ENCODE measurements around the gene GDI1.
A peak's percentile ranks its signal among the peaks of the same experiment; 100 is the strongest.
"Not testable (repeated sequence)": the region's sequence is repeated elsewhere in the genome, so short reads cannot be mapped to it uniquely, and the experiment has no call there.

Gene GDI1

GRCh38 chrX:154436983-154437752 is at the start of gene GDI1:
GDI1 (plus strand) TSS chrX:154437154; CDS start chrX:154437255, 101 bp downstream.
- DNase-seq: peak; percentile 55

GRCh38 chrX:154388094-154388493 is 48.9 kb upstream of the GDI1 start:
- DNase-seq: not testable (repeated sequence)

DNA sequence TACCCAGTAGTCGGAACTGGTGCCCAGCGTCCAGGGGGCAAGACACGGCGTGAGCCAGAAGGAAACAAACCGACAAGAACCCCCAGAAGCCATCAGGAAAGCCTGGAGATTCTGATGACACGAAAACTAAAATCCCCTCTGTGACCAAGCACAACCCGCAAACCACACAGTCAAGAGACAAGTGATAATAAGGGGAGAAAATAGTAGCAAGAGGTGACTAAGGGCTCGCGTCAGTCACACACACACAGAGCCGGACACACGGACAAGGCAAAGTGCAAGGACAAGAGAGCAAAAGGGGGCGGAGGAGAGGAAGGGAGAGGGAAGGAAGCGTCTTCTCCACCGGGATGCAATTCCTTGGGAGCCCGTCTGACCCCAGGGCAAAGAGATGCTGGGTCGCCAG is 48.3 kb upstream of the GDI1 start:
- not testable (repeated sequence) for DNase-seq

DNA sequence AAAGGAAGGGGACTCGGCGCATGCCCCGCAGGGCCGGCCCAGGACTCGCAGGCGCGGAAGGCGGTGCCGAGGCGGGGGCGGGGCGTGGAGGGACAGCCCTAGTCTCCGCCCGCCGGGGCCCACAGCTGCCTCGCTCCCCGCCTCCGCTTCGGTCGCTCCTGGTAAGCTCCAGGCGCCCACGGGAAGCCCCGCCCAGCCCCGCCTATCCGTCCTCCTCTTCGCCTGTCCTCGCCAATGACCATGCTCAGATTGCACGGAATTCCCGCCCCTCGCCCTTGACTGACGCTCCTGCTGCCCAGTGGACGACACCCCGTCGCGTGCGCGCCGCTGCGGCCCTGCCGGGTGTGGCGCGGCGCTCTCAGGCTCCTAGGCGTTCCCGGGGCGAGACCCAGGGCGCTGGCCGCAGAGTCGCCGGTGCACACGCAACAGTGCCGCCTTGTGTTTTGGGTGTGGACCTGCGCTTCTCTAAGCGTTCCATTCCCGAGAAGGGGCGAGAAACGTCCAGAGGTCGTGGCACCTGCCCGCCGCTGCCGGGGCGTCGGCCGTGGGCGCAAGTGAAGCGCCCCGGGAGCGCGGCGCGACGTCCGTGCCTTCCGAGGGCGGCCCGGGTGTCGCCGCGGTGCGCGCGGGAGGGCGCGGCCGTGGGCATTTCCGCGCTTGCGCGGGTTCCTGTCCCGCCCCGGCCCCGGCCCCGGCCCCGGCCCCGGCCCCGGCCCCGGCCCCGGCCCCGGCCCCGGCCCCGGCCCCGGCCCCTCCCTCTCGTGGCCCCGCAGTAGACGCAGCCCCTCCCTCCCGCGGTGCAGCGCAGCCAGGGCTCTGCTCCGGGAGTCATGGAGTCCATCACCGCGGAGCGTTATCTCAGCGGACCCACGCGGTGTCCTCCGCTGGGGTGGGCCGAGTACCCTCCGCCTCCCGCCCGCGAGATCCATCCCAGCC is 46.9 kb upstream of the GDI1 start:
- not testable (repeated sequence) for DNase-seq

DNA sequence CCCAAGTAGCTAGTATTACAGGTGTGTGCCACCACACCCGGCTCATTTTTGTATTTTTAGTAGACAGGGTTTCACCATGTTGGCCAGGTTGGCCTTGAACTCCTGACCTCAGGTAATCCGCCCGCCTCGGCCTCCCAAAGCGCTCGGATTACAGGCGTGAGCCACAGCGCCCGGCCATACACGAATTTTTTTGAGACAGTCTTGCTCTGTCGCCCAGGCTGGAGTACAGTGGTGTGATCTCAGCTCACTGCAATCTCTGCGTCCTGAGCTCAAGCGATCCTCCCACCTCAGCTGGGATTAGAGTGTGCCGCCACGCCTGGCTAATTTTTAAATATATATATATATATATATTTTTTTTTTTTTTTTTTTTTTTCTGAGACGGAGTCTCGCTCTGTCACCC is 40.6 kb upstream of the GDI1 start:
- not testable (repeated sequence) for DNase-seq

DNA sequence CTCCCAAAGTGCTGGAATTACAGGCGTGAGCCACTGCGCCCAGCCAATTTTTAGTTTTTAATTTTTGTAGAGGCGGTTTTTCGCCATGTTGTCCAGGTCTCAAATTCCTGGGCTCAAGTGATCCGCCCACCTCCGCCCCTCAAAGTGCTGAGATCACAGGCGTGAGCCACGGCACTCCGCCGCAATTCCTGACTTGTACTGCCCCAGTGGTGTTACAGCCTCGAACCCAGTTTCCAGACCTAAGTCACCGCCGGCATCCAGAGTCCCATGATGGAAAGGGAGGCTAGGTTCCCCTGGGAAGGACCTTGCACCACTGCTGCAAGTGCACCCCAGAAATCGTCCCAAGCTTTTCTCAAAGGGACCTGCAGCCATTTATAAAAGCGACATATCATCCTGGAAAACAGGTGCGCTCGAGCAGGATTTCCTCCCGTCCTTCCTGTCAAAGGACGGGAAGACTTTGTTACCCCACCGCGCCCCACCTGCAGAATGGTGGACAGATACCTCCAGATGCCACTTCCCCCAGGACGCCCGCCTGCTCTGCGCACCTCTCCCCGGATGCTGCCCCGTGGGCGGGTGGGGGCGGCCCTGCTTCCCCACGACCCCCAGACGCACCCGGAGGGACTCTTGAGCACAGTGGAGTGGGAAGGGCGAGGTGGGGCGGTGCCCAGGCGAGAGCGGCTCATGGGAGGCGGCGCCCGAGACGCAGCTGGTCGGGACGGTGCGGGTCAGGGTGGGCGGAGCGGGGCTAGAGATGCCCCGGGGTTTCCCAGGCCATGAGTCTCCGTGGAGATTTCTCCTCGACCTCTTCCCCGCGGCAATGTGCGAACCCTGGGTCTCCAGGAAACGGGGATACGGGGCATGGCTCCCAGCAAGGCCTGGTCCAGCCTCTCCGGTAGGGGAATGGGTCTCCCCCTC is 39.7 kb upstream of the GDI1 start:
- peak; percentile 76 for DNase-seq

DNA sequence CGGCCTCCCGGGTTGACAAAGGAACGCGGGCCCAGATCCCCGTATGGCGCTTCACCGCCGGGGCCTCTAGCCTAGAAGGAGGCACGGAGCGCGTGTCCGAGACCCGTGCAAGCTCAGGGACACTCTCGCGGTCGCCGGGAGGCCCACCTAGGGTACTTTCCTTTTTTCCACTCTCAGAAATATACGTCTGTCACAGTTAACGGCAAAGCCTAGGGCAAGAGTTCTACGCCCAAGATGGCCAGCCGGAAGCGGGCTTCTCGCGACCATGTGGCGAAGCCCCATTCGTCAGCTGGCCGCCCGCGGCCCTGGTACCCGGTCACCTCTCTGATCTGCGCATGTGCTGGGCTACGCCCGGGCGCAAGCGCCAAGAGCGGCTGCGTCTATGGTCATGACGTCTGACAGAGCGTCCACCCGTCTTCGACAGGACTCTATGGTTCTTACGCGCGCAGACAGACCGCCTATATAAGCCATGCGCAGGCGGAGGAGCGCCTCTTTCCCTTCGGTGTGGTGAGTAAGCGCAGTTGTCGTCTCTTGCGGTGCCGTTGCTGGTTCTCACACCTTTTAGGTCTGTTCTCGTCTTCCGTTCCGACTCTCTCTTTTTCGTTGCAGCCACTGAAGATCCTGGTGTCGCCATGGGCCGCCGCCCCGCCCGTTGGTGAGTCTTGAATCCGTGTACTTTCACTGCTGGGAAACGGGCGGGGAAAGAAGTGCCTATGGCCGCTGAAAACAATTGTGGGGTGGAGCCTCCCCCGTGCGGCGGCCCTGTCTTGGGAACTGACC is 38.9 kb upstream of the GDI1 start, which contains the start of gene RPL10:
Gene RPL10 (plus strand): TSS at position 490 of the 780 bp plus-strand sequence. CDS start 143 bp downstream, at position 633.
- peak; percentile 91 for DNase-seq

GRCh38 chrX:154398668-154399526 is 38.1 kb upstream of the GDI1 start:
- DNase-seq: peak; percentile 84

DNA sequence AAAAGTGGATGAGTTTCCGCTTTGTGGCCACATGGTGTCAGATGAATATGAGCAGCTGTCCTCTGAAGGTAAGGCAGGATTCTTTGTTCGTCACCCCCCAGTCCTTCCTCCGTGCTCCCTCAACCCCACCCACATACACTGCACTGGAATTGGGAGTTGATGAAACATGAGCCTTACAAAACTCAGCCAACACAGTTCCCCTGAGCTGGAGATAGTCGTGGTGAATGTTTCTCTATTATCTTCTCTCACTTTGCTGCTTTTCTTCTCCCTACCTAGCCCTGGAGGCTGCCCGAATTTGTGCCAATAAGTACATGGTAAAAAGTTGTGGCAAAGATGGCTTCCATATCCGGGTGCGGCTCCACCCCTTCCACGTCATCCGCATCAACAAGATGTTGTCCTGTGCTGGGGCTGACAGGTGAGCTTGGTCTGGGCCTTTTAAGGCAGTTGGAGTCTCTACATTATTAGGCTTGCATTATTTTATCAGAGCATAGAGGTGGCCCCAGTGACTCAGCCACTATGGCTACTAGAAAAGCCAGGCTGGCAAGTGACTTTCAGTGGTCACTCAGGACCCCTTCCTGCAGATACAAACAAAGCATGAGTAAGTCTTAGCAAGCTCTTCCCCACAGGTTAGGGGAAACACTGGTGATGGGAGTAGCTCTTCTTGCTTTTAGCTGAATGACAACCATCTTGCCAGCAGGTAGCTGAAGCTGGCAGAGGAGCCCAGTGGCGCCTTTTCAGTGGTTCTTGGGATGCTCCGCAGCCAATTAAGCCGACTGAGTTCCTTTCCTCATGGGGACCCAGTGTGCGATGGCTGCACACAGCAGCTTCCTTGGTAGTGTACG is 37.2 kb upstream of the GDI1 start:
- peak; percentile 39 for DNase-seq

GRCh38 chrX:154400369-154400817 is 36.6 kb upstream of the GDI1 start:
- DNase-seq: not testable (repeated sequence)

- no peak for DNase-seq
Measured at GRCh38 chrX:154401045-154401799, 35.7 kb upstream of the GDI1 start.

DNA sequence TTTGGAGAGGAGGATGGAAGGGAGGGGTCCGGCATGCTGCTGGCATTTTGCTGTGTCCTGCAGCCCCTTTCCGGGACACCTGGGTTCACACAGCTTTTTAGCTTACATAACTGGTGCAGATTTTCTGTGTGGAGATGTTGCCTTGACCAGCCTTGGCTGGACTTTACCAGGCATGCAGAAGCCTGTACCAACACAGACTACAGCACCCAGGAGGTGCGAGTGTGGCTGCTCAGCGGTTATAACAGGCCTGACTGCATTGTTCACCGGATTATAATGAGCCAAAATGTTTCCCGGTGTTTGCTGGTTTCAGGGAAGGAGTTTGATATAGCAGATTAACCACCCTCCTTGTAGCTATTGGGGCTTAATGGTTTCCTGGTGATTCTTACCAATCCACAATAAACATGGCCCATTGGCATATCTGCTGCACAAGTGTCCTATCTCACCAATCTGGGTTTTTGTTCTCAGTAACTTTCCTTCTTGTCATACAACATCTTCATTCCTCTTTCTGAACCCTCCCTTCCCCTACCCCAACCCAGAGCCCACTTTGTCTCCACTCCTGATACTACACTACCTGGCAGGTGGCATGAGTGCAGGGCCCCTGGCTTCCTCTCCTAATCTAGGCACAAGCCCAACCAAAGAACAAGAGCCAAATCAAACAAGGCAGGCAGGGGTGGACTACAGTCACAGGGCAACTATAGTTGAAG is 34.9 kb upstream of the GDI1 start:
- no peak for DNase-seq

DNA sequence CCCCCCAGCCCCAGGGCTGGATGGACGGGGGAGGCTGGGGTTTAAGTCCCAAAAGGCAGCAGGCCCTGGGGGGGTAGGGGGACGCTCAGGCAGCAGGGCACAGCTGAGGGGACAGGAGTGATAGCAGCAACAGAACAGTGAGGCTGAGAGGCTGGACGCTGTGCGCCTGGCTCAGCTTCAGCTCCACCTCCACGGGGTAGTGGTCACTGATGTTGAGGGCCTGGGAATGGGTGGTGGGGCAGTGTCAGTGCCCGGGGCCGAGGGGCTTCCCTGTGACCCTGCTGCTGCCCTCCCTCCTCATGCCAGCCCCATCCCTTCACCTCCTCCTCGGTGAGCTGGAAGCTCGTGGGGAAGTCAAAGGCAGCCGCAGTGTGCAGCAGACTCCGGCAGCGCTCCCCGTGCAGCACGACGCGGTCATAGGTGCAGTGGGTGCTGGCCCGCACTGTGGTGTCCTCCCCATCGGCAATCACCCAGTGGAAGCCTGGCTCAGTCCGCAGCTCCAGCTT is 34.3 kb upstream of the GDI1 start:
- no peak for DNase-seq

DNA sequence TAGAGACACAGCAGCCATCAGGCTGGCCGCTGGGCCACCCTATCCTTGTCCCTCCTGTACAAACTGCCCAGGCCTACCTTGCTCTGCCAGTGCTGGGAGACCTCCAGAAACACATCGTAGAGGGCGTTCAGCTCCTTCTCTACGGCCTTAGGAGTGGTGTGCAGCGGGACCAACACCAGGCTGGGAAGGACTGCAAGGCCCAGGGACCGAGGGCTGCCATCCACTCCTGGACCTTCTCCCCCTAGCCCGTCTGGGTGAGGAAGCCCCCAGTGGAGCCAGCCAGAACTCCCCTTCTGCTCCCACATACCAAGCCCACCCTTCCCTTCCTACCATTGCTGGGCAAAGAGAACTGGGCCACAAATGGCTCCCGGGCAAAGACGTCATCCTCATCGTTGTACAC is 33.8 kb upstream of the GDI1 start:
- DNase-seq: no peak

- DNase-seq: no peak
Measured at GRCh38 chrX:154403858-154404257, 33.1 kb upstream of the GDI1 start.

DNA sequence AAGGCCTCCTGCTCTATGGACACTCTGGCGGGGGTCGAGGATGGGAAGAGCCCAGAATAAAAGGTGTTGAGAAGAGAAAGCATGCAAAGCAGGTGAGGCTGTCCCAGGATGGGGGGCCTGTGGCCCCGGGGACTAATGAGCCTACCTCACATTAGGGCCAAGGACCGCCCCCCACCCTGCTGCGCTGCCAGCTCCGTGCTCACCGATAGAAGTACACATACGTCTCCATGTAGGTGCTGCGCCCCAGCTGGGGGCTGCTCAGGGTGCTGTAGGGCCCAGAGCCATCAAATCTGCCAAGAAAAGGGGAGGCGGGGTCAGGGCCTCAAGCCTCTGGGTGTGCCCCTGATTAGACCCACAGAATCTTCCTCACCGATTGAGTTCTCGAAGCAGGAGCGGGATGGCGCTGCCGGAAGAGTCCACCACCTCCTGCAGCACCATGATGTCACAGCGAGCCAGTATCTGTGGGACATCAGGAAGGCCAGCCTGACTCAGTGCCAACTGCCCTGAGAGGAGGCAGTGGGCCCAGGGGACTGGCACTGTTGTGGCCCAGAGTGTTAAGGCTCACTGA is 32.2 kb upstream of the GDI1 start:
- no peak for DNase-seq

GRCh38 chrX:154408659-154409221 is 28.2 kb upstream of the GDI1 start:
- DNase-seq: no peak

Data from activated naive CD4-positive, alpha-beta T cell treated with Interleukin-2 at 50 U/mL for 16 hours (primary cell).